GM18526 (cell line): ENCODE measurements around the gene ERP27.

ENCODE experiments used
- POLR2A ChIP-seq: IDR thresholded peaks from 3 replicates; pipeline ENCODE4 v1.6.1; 2011; ENCODE audit not compliant: insufficient read length; ENCODE audit errors: extremely low read depth

Gene ERP27

GRCh38 chr12:14963520-14963919 lies 25.2 kb upstream of the ERP27 start:
- TF ChIP-seq POLR2A, result no peak

GRCh38 chr12:14962797-14963196 lies 24.5 kb upstream of the ERP27 start:
- no peak for TF ChIP-seq POLR2A

- no peak for TF ChIP-seq POLR2A
Observed at GRCh38 chr12:14962153-14962539, 23.8 kb upstream of the ERP27 start.

- peak; percentile 65 for TF ChIP-seq POLR2A
Observed at GRCh38 chr12:14961466-14962152, 23.3 kb upstream of the ERP27 start, which contains the start of gene ARHGDIB. Gene ARHGDIB, minus strand, starts transcription at chr12:14961601. Its CDS starts 10,889 bp downstream, at chr12:14950712.

GRCh38 chr12:14960548-14961465 lies 22.5 kb upstream of the ERP27 start:
- peak; percentile 1 for TF ChIP-seq POLR2A

GRCh38 chr12:14959916-14960496 lies 21.7 kb upstream of the ERP27 start:
- TF ChIP-seq POLR2A, result no peak

- TF ChIP-seq POLR2A, result no peak
Observed at GRCh38 chr12:14959463-14959862, 21.1 kb upstream of the ERP27 start.

GRCh38 chr12:14959126-14959440 lies 20.7 kb upstream of the ERP27 start:
- TF ChIP-seq POLR2A, result no peak

- no peak for TF ChIP-seq POLR2A
Observed at GRCh38 chr12:14958361-14959125, 20.2 kb upstream of the ERP27 start.

GRCh38 chr12:14957551-14958168 lies 19.3 kb upstream of the ERP27 start:
- TF ChIP-seq POLR2A, result no peak

- no peak for TF ChIP-seq POLR2A
Observed at GRCh38 chr12:14956905-14957304, 18.6 kb upstream of the ERP27 start.

GRCh38 chr12:14956024-14956891 lies 17.9 kb upstream of the ERP27 start:
- TF ChIP-seq POLR2A, result no peak

- no peak for TF ChIP-seq POLR2A
Observed at GRCh38 chr12:14954269-14954668, 15.9 kb upstream of the ERP27 start.

GRCh38 chr12:14953752-14954151 lies 15.4 kb upstream of the ERP27 start:
- no peak for TF ChIP-seq POLR2A

- TF ChIP-seq POLR2A, result no peak
Observed at GRCh38 chr12:14952299-14952921, 14.1 kb upstream of the ERP27 start.
